PC-9 (cell line): ENCODE data around the gene BAD. TPM values are rescaled to one million over a fixed set of nuclear protein-coding genes. Genes with fewer than 3 reads are reported as not detected.
"Not testable (repeated sequence)": the region's sequence is repeated elsewhere in the genome, so short reads cannot be mapped to it uniquely, and the experiment has no call there.

Experiments used
- BruUV-seq: library from RNA; stranded (reverse); fragments of 400-500 nt; replicated peaks from 2 replicates; lab custom pipeline; 2021; lab: Mats Ljungman, UMichigan
- CTCF ChIA-PET: fragments of 300-600 bp; sonication (Branson Sonifier 250); formaldehyde crosslinking; loops from one replicate; lab custom pipeline; 2022; ENCODE audit warnings: antibody characterized with exemption; lab: Charles Lee
- POLR2A ChIA-PET: fragments of 300-600 bp; sonication (Branson Sonifier 250); formaldehyde crosslinking; loops from one replicate; lab custom pipeline; 2022; ENCODE audit warnings: antibody characterized with exemption; ENCODE audit not compliant: unreplicated experiment; lab: Charles Lee
- DNase-seq, 2 experiments: peaks; one replicate each; pipeline versions ENCODE4 v3.0.0 to v3.0.0-alpha.2; 2015 to 2022; ENCODE audit warnings: mixed read lengths in 1 of 2
- H2AFZ ChIP-seq: fragments of 200-600 bp; sonication (generic); 2 replicates; pipeline ENCODE4 v1.8.1; 2017; ENCODE audit warnings: antibody characterized with exemption
- H3F3A ChIP-seq: fragments of 200-600 bp; sonication (generic); 2 replicates; pipeline ENCODE4 v1.8.1; 2017; ENCODE audit warnings: antibody characterized with exemption, mild to moderate bottlenecking, low read depth; ENCODE audit not compliant: insufficient read depth
- H3K27ac ChIP-seq: fragments of 200-600 bp; sonication (generic); 2 replicates; pipeline ENCODE4 v1.6.1; 2016; ENCODE audit warnings: mixed run types
- H3K27me3 ChIP-seq: fragments of 200-600 bp; sonication (generic); 2 replicates; pipeline ENCODE4 v1.6.1; 2016; ENCODE audit warnings: low read depth, mixed run types; ENCODE audit not compliant: insufficient read depth
- H3K36me3 ChIP-seq: fragments of 200-600 bp; sonication (generic); 2 replicates; pipeline ENCODE4 v1.6.1; 2016; ENCODE audit warnings: low read depth, mixed run types
- H3K4me1 ChIP-seq: fragments of 200-600 bp; sonication (generic); replicated peaks from 2 replicates; pipeline ENCODE4 v1.6.1; 2016; ENCODE audit warnings: mixed run types; ENCODE audit not compliant: insufficient read depth
- H3K4me2 ChIP-seq: fragments of 200-600 bp; sonication (generic); 2 replicates; pipeline ENCODE4 v1.6.1; 2017; ENCODE audit warnings: mixed run types
- H3K4me3 ChIP-seq: fragments of 200-600 bp; sonication (generic); 2 replicates; pipeline ENCODE4 v1.6.1; 2016; ENCODE audit warnings: mixed run types
- H3K79me2 ChIP-seq: fragments of 200-600 bp; sonication (generic); 2 replicates; pipeline ENCODE4 v1.6.1; 2017; ENCODE audit warnings: low read depth, mixed run types
- H3K9me2 ChIP-seq: fragments of 200-600 bp; sonication (generic); 2 replicates; pipeline ENCODE4 v1.8.1; 2017; ENCODE audit warnings: mild to moderate bottlenecking; ENCODE audit not compliant: insufficient read depth
- H3K9me3 ChIP-seq: fragments of 200-600 bp; sonication (generic); 2 replicates; pipeline ENCODE4 v1.8.1; 2016; ENCODE audit warnings: low read depth; ENCODE audit not compliant: insufficient read depth
- H4K20me1 ChIP-seq: fragments of 200-600 bp; sonication (generic); 2 replicates; pipeline ENCODE4 v1.8.1; 2017; ENCODE audit not compliant: insufficient read depth
- CTCF ChIP-seq: fragments of 200-600 bp; sonication (generic); conservative IDR thresholded peaks from 2 replicates; pipeline ENCODE4 v1.6.1; 2017; ENCODE audit warnings: mixed run types, antibody characterized with exemption, mild to moderate bottlenecking, moderate library complexity
- EZH2 ChIP-seq: fragments of 200-600 bp; sonication (generic); IDR thresholded peaks from 2 replicates; pipeline ENCODE4 v1.8.0; 2017; ENCODE audit warnings: antibody characterized with exemption, low read depth
- intact Hi-C: fragments of 100-400 bp; cut with micrococcal nuclease; formaldehyde crosslinking; loops from one replicate; pipeline ENCODE4 v1.10.0; 2022; ENCODE audit not compliant: unreplicated experiment
- total RNA-seq: library from RNA; stranded (reverse); gene quantifications from 2 replicates; pipeline ENCODE4 v1.2.3, GENCODE V29; 2021

The BAD gene
- total RNA-seq, 1 experiment from 2014 or later, result 94.3 TPM

GRCh38 chr11:64314146-64314804 lies 29.8 kb upstream of the BAD start:
- peaks cover 56% of the 10 kb centered on the region for H3F3A ChIP-seq
- intact Hi-C loops, result no loop called here
- no peaks in the 10 kb centered on the region for H3K9me3 ChIP-seq
- no peak overlapping the region for H3K4me2 ChIP-seq
- DNase-seq, result no peak
- H3K27ac ChIP-seq, result no peak overlapping the region
- peaks cover 18% of the 10 kb centered on the region for H3K4me1 ChIP-seq
- H3K4me3 ChIP-seq, result no peak overlapping the region
- peaks cover 4% of the 10 kb centered on the region; the same call in 1 of the 2 replicates for H3K36me3 ChIP-seq
- BruUV-seq, result no TSS peak
- ChIA-PET CTCF (interaction anchor here (0.6 kb wide), 1 partner anchor 28 kb away, joined by 3 read pairs; no protein-coding TSS in a partner anchor), POLR2A (no interaction called here)
- peaks cover 8% of the 10 kb centered on the region for H4K20me1 ChIP-seq
- H3K9me2 ChIP-seq, result no peaks in the 10 kb centered on the region
- H2AFZ ChIP-seq, result no peak overlapping the region
- peaks cover 64% of the 10 kb centered on the region for H3K79me2 ChIP-seq
- H3K27me3 ChIP-seq, result no peaks in the 10 kb centered on the region
- TF ChIP-seq EZH2 (no peak), CTCF (no peak; the same call in 1 of the 2 replicates)

- intact Hi-C loops, result no loop called here
- Histone ChIP-seq H3K4me2 (no peak overlapping the region), H3K27me3 (no peaks in the 10 kb centered on the region), H3K9me3 (no peaks in the 10 kb centered on the region), H3K79me2 (peaks cover 58% of the 10 kb centered on the region), H3K36me3 (peaks cover 8% of the 10 kb centered on the region; the same call in 1 of the 2 replicates), H3K9me2 (no peaks in the 10 kb centered on the region), H3K27ac (no peak overlapping the region), H3K4me3 (no peak overlapping the region), H4K20me1 (peaks cover 8% of the 10 kb centered on the region), H3F3A (peaks cover 51% of the 10 kb centered on the region), H2AFZ (no peak overlapping the region), H3K4me1 (peaks cover 13% of the 10 kb centered on the region)
- ChIA-PET CTCF (interaction anchor here (0.6 kb wide), 2 partner anchors 29 to 69 kb away, joined by 3 to 7 read pairs; no protein-coding TSS in a partner anchor), POLR2A (interaction anchor here (0.6 kb wide), 1 partner anchor 655 kb away, joined by 4 read pairs; no protein-coding TSS in a partner anchor)
- TF ChIP-seq CTCF (no peak), EZH2 (no peak)
- DNase-seq, result peak in 1 of 2 experiments; percentile 33
- no TSS peak for BruUV-seq
Measured at GRCh38 chr11:64313491-64314145, 29.2 kb upstream of the BAD start.

GRCh38 chr11:64312947-64313346 lies 28.5 kb upstream of the BAD start:
- peaks cover 8% of the 10 kb centered on the region; the same call in 1 of the 2 replicates for H3K36me3 ChIP-seq
- H3K27me3 ChIP-seq, result no peaks in the 10 kb centered on the region
- H3K9me3 ChIP-seq, result no peaks in the 10 kb centered on the region
- H3K4me1 ChIP-seq, result peaks cover 14% of the 10 kb centered on the region
- no peaks in the 10 kb centered on the region for H3K9me2 ChIP-seq
- CTCF ChIA-PET, result interaction anchor here (0.6 kb wide), 1 partner anchor 68 kb away, joined by 7 read pairs; no protein-coding TSS in a partner anchor
- DNase-seq, result no peak
- H3K79me2 ChIP-seq, result peaks cover 57% of the 10 kb centered on the region
- no peak overlapping the region for H3K4me3 ChIP-seq
- intact Hi-C loops, result no loop called here
- TF ChIP-seq CTCF, result no peak
- BruUV-seq, result no TSS peak
- H3K4me2 ChIP-seq, result no peak overlapping the region
- POLR2A ChIA-PET, result interaction anchor here (0.6 kb wide), 2 partner anchors 98 to 655 kb away, joined by 3 to 4 read pairs; no protein-coding TSS in a partner anchor
- peaks cover 51% of the 10 kb centered on the region for H3F3A ChIP-seq
- no peak overlapping the region for H2AFZ ChIP-seq
- H3K27ac ChIP-seq, result no peak overlapping the region
- peaks cover 8% of the 10 kb centered on the region for H4K20me1 ChIP-seq

GRCh38 chr11:64307795-64308194 lies 23.3 kb upstream of the BAD start:
- not testable (repeated sequence) for H3K27ac ChIP-seq

More at GRCh38 chr11:64307795-64308194, 23.3 kb upstream of the BAD start:
- H3K9me2 ChIP-seq, BruUV-seq, H2AFZ ChIP-seq, CTCF ChIA-PET, H3K9me3 ChIP-seq, H3K27me3 ChIP-seq, H3K4me3 ChIP-seq, DNase-seq, H4K20me1 ChIP-seq, H3K36me3 ChIP-seq: not testable (repeated sequence)
- H3K4me1 ChIP-seq, result peaks cover 24% of the 10 kb centered on the region
- peaks cover 46% of the 10 kb centered on the region for H3K79me2 ChIP-seq
- intact Hi-C loops, result loop anchor here (10.0 kb wide), 2 partner anchors 333 to 473 kb away; partner anchors contain the start of genes COX8A and MARK2
- peaks cover 27% of the 10 kb centered on the region; the same call in 1 of the 2 replicates for H3F3A ChIP-seq
- peak overlapping the region; percentile 94; the same call in 1 of the 2 replicates for H3K4me2 ChIP-seq
- POLR2A ChIA-PET, result interaction anchor here (0.6 kb wide), 1 partner anchor 19 kb away, joined by 12 read pairs; no protein-coding TSS in a partner anchor
